HG03439 (cell line): ENCODE results near the gene AGAP2.

Experiments used
- ATAC-seq: cut with Tn5 transposase; IDR thresholded peaks from one replicate; pipeline ENCODE4 v1.9.1; 2021; ENCODE audit warnings: mild to moderate bottlenecking, moderate library complexity; ENCODE audit not compliant: unreplicated experiment

The AGAP2 gene

GRCh38 chr12:57737467-57738460 lies 778 bp downstream of the AGAP2 start:
- ATAC-seq, result no peak

- no peak for ATAC-seq
These were observed 1.6 kb downstream of the AGAP2 start for GRCh38 chr12:57736741-57737466.

GRCh38 chr12:57735952-57736740 lies 2.4 kb downstream of the AGAP2 start:
- ATAC-seq, result no peak

- no peak for ATAC-seq
These were observed 3.2 kb downstream of the AGAP2 start for GRCh38 chr12:57735198-57735855.

- no peak for ATAC-seq
These were observed 4.0 kb downstream of the AGAP2 start for GRCh38 chr12:57734591-57734990.

- no peak for ATAC-seq
These were observed 4.6 kb downstream of the AGAP2 start for GRCh38 chr12:57733928-57734327.

- ATAC-seq, result no peak
These were observed 5.6 kb downstream of the AGAP2 start for GRCh38 chr12:57732726-57733593.

- ATAC-seq, result no peak
These were observed 6.3 kb downstream of the AGAP2 start for GRCh38 chr12:57732270-57732669.

- no peak for ATAC-seq
These were observed 7.0 kb downstream of the AGAP2 start for GRCh38 chr12:57731411-57732080.

- no peak for ATAC-seq
These were observed 8.0 kb downstream of the AGAP2 start for GRCh38 chr12:57730336-57731067.

GRCh38 chr12:57729321-57729844 lies 9.2 kb downstream of the AGAP2 start:
- no peak for ATAC-seq

GRCh38 chr12:57727758-57728395 lies 10.7 kb downstream of the AGAP2 start:
- ATAC-seq, result no peak

- ATAC-seq, result no peak
These were observed 11.4 kb downstream of the AGAP2 start for GRCh38 chr12:57726884-57727757.

GRCh38 chr12:57726151-57726883 lies 12.2 kb downstream of the AGAP2 start:
- no peak for ATAC-seq

GRCh38 chr12:57725851-57726150 lies 12.7 kb downstream of the AGAP2 start:
- ATAC-seq, result no peak
